Measurements from ENCODE around the gene FAM118B. TPM values are rescaled to one million over a fixed set of nuclear protein-coding genes. Genes with fewer than 3 reads are reported as not detected.

Gene FAM118B
- total RNA-seq (13.7 and 22.7 TPM in 2 replicates), polyA plus RNA-seq (29.4 and 33.9 TPM in 2 replicates)

GRCh38 chr11:126211236-126212088, at the start of gene FAM118B, which contains the start of gene RPUSD4:
FAM118B (plus strand) TSS chr11:126211782; CDS start chr11:126235002, 23,220 bp downstream.
RPUSD4 (minus strand) TSS chr11:126211650; CDS start chr11:126211638, 12 bp downstream.
- Histone ChIP-seq H3K27me3 (no peaks in the 10 kb centered on the region), H3K27ac (peak within 1 kb of the TSS; percentile 93), H3K36me3 (peaks cover 20% of the 10 kb centered on the region)

GRCh38 chr11:126162306-126163030, 49.1 kb upstream of the FAM118B start:
- Histone ChIP-seq H3K9me3 (ENCODE audit: low read depth) (no peaks in the 10 kb centered on the region), H3K4me3 (no peak overlapping the region)

More at GRCh38 chr11:126211236-126212088, at the start of gene FAM118B, which contains the start of gene RPUSD4:
- Histone ChIP-seq H3K4me1 (ENCODE audit: low read depth) (peaks cover 10% of the 10 kb centered on the region), H3K9me3 (ENCODE audit: low read depth) (no peaks in the 10 kb centered on the region), H3K4me3 (peak within 1 kb of the TSS; percentile 95)
- peak; percentile 98 to 99 for DNase-seq (ENCODE audit: low read depth in 1 of 2, low spot score in 1 of 2)
- no peak for TF ChIP-seq CTCF (IDR thresholded peaks at IDR 0.05; ENCODE audit: low read depth, low read length)

GRCh38 chr11:126163074-126163700, 48.4 kb upstream of the FAM118B start:
- Histone ChIP-seq H3K36me3 (no peaks in the 10 kb centered on the region), H3K4me1 (ENCODE audit: low read depth) (peaks cover 13% of the 10 kb centered on the region), H3K27ac (no peak overlapping the region), H3K9me3 (ENCODE audit: low read depth) (no peaks in the 10 kb centered on the region), H3K4me3 (no peak overlapping the region), H3K27me3 (no peaks in the 10 kb centered on the region)
- no peak for TF ChIP-seq CTCF (IDR thresholded peaks at IDR 0.05; ENCODE audit: low read depth, low read length)
- peak in 1 of 2 donors; percentile 54 for DNase-seq (ENCODE audit: low read depth in 1 of 2, low spot score in 1 of 2)

More at GRCh38 chr11:126162306-126163030, 49.1 kb upstream of the FAM118B start:
- TF ChIP-seq CTCF (IDR thresholded peaks at IDR 0.05; ENCODE audit: low read depth, low read length), result no peak
- Histone ChIP-seq H3K4me1 (ENCODE audit: low read depth) (peaks cover 13% of the 10 kb centered on the region), H3K36me3 (no peaks in the 10 kb centered on the region), H3K27me3 (no peaks in the 10 kb centered on the region), H3K27ac (no peak overlapping the region)
- no peak for DNase-seq (ENCODE audit: low read depth in 1 of 2, low spot score in 1 of 2)

GRCh38 chr11:126163779-126164178, 47.8 kb upstream of the FAM118B start:
- no peak for TF ChIP-seq CTCF (IDR thresholded peaks at IDR 0.05; ENCODE audit: low read depth, low read length)
- H3K27ac ChIP-seq, result no peak overlapping the region
- peaks cover 13% of the 10 kb centered on the region for H3K4me1 ChIP-seq (ENCODE audit: low read depth)
- H3K4me3 ChIP-seq, result no peak overlapping the region
- no peaks in the 10 kb centered on the region for H3K9me3 ChIP-seq (ENCODE audit: low read depth)
- no peak for DNase-seq (ENCODE audit: low read depth in 1 of 2, low spot score in 1 of 2)
- H3K36me3 ChIP-seq, result no peaks in the 10 kb centered on the region
- no peaks in the 10 kb centered on the region for H3K27me3 ChIP-seq

GRCh38 chr11:126164781-126165180, 46.8 kb upstream of the FAM118B start:
- Histone ChIP-seq H3K36me3 (no peaks in the 10 kb centered on the region), H3K27me3 (no peaks in the 10 kb centered on the region)
- TF ChIP-seq CTCF (IDR thresholded peaks at IDR 0.05; ENCODE audit: low read depth, low read length), result no peak

More at GRCh38 chr11:126164781-126165180, 46.8 kb upstream of the FAM118B start:
- no peak for DNase-seq (ENCODE audit: low read depth in 1 of 2, low spot score in 1 of 2)
- peaks cover 10% of the 10 kb centered on the region for H3K4me1 ChIP-seq (ENCODE audit: low read depth)
- no peaks in the 10 kb centered on the region for H3K9me3 ChIP-seq (ENCODE audit: low read depth)
- no peak overlapping the region for H3K4me3 ChIP-seq
- H3K27ac ChIP-seq, result no peak overlapping the region

All from cardiac muscle cell (in vitro differentiated cells and primary cell).